GM18870 (cell line): Measurements from ENCODE around the gene FAF1.

ENCODE experiments used
- ATAC-seq: cut with Tn5 transposase; IDR thresholded peaks from one replicate; pipeline ENCODE4 v1.9.1; 2021; ENCODE audit warnings: moderate library complexity; ENCODE audit not compliant: unreplicated experiment

The FAF1 gene

GRCh38 chr1:50523548-50523947 lies 436.5 kb downstream of the FAF1 start:
- no peak for ATAC-seq

GRCh38 chr1:50522691-50523342 lies 437.2 kb downstream of the FAF1 start:
- ATAC-seq, result no peak

GRCh38 chr1:50521703-50522102 lies 438.4 kb downstream of the FAF1 start:
- peak; percentile 69 for ATAC-seq

GRCh38 chr1:50517488-50517887 lies 442.6 kb downstream of the FAF1 start:
- ATAC-seq, result no peak

GRCh38 chr1:50516056-50516455 lies 444.0 kb downstream of the FAF1 start:
- ATAC-seq, result no peak

GRCh38 chr1:50508040-50508586 lies 452.0 kb downstream of the FAF1 start:
- no peak for ATAC-seq

GRCh38 chr1:50505427-50505826 lies 454.6 kb downstream of the FAF1 start:
- no peak for ATAC-seq

GRCh38 chr1:50503515-50503914 lies 456.6 kb downstream of the FAF1 start:
- ATAC-seq, result no peak

GRCh38 chr1:50502147-50502546 lies 457.9 kb downstream of the FAF1 start:
- ATAC-seq, result no peak

GRCh38 chr1:50497007-50497406 lies 463.1 kb downstream of the FAF1 start:
- no peak for ATAC-seq

GRCh38 chr1:50493710-50494109 lies 466.4 kb downstream of the FAF1 start:
- ATAC-seq, result no peak

GRCh38 chr1:50492142-50492541 lies 467.9 kb downstream of the FAF1 start:
- ATAC-seq, result no peak

GRCh38 chr1:50491142-50491541 lies 468.9 kb downstream of the FAF1 start:
- ATAC-seq, result no peak

- no peak for ATAC-seq
These were observed 469.4 kb downstream of the FAF1 start for GRCh38 chr1:50490640-50491039.

- no peak for ATAC-seq
These were observed 471.2 kb downstream of the FAF1 start for GRCh38 chr1:50488876-50489275.

- ATAC-seq, result no peak
These were observed 471.7 kb downstream of the FAF1 start for GRCh38 chr1:50488356-50488755.

GRCh38 chr1:50487725-50488124 lies 472.3 kb downstream of the FAF1 start:
- ATAC-seq, result no peak

GRCh38 chr1:50481142-50481736 lies 478.8 kb downstream of the FAF1 start:
- ATAC-seq, result no peak

GRCh38 chr1:50476800-50477199 lies 483.3 kb downstream of the FAF1 start:
- no peak for ATAC-seq

GRCh38 chr1:50474859-50475809 lies 484.9 kb downstream of the FAF1 start:
- ATAC-seq, result no peak

- no peak for ATAC-seq
These were observed 486.6 kb downstream of the FAF1 start for GRCh38 chr1:50473513-50473912.

- ATAC-seq, result no peak
These were observed 488.1 kb downstream of the FAF1 start for GRCh38 chr1:50471967-50472366.
